K562 (cell line): ENCODE data around the gene SH3PXD2B.

Experiments used
- CHCHD3 ChIP-seq: fragments of 250-450 bp; sonication (Bioruptor Pico); IDR thresholded peaks from 2 replicates; pipeline ENCODE4 v2.1.2; 2022; ENCODE audit warnings: mild to moderate bottlenecking
- SIN3A ChIP-seq, 2 experiments: fragments of 150-350 bp in 1 of 2; IDR thresholded peaks; 2 replicates each; pipeline ENCODE4 v1.6.1; 2011 to 2016; ENCODE audit warnings: borderline replicate concordance in 2 of 2, low read depth in 2 of 2, low read length in 2 of 2, mild to moderate bottlenecking in 2 of 2, moderate library complexity in 2 of 2; ENCODE audit not compliant: control insufficient read depth in 1 of 2
- TF ChIP-seq, protein P1 (sequence below), 3 experiments: IDR thresholded peaks in 2 of 3; conservative IDR thresholded peaks in 1 of 3; 2 replicates each; pipeline ENCODE4 v1.5.1; 2011 to 2012; ENCODE audit warnings: low read length in 3 of 3, mild to moderate bottlenecking in 3 of 3, control low read depth in 2 of 3, improper control_type of control experiment in 1 of 3, inconsistent platforms in 1 of 3, low read depth in 1 of 3, mixed read lengths in 1 of 3, moderate library complexity in 1 of 3; ENCODE audit not compliant: insufficient read depth in 2 of 3

DNA sequence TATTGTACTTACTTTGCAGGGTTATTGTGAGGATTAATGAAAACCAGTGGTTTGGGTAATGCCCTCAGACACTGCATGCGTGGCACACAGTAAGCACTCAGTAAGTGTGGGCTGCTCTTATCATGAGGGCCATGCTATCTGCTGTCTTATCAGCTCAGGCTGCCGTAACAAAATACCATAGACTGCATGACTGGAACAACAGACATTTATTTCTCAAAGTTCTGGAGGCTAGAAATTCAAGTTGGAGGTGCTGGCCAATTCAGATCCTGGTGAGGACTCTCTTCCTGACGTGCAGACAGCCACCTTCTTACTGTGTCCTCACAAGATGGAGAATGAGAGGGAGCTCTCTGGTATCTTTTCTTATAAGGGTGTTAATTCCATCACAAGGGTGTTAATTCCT is 23.9 kb upstream of the SH3PXD2B start:
- no peak for TF ChIP-seq CHCHD3
- TF ChIP-seq, protein P1, sequence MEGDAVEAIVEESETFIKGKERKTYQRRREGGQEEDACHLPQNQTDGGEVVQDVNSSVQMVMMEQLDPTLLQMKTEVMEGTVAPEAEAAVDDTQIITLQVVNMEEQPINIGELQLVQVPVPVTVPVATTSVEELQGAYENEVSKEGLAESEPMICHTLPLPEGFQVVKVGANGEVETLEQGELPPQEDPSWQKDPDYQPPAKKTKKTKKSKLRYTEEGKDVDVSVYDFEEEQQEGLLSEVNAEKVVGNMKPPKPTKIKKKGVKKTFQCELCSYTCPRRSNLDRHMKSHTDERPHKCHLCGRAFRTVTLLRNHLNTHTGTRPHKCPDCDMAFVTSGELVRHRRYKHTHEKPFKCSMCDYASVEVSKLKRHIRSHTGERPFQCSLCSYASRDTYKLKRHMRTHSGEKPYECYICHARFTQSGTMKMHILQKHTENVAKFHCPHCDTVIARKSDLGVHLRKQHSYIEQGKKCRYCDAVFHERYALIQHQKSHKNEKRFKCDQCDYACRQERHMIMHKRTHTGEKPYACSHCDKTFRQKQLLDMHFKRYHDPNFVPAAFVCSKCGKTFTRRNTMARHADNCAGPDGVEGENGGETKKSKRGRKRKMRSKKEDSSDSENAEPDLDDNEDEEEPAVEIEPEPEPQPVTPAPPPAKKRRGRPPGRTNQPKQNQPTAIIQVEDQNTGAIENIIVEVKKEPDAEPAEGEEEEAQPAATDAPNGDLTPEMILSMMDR (IDR thresholded peaks at IDR 0.05 in 2 of 3, conservative IDR thresholded peaks at IDR 0.05 in 1 of 3; ENCODE audit: insufficient read depth in 2 of 3, low read depth in 1 of 3, low read length in 3 of 3) = no peak
- no peak for TF ChIP-seq SIN3A (IDR thresholded peaks at IDR 0.05; ENCODE audit: borderline replicate concordance in 2 of 2, control insufficient read depth in 1 of 2, low read depth in 2 of 2, low read length in 2 of 2)
